Left lung (tissue), 10 donors: ENCODE data around the gene SCO1. TPM values are rescaled to one million over a fixed set of nuclear protein-coding genes. Genes with fewer than 3 reads are reported as not detected.

Source experiments
- ATAC-seq: fragments of 200-7000 bp; cut with Tn5 transposase; one replicate; pipeline ENCODE4 v1.9.1; 2020; ENCODE audit warnings: moderate library complexity
- DNase-seq, 4 donors: peaks; one replicate each; pipeline ENCODE4 v3.0.0-alpha.2; 2013 to 2020
- H3K27ac ChIP-seq, 2 donors: fragments of 200-600 bp; sonication (generic) in 1 of 2; one replicate each; pipeline versions ENCODE4 v1.5.0 to v1.8.0; 2020 to 2021
- H3K27me3 ChIP-seq, 2 donors: fragments of 200-600 bp; sonication (generic) in 1 of 2; one replicate each; pipeline versions ENCODE4 v1.5.0 to v1.8.0; 2020 to 2021
- H3K36me3 ChIP-seq, 2 donors: fragments of 200-600 bp; sonication (generic) in 1 of 2; one replicate each; pipeline versions ENCODE4 v1.5.0 to v1.8.0; 2020 to 2021
- H3K4me1 ChIP-seq, 2 donors: fragments of 200-600 bp; one replicate each; pipeline ENCODE4 v1.8.0; 2021
- H3K4me3 ChIP-seq, 2 donors: fragments of 200-600 bp; sonication (generic) in 1 of 2; one replicate each; pipeline versions ENCODE4 v1.5.0 to v1.8.0; 2020 to 2021; ENCODE audit warnings: mild to moderate bottlenecking in 1 of 2
- H3K9me3 ChIP-seq, 2 donors: fragments of 200-600 bp; sonication (generic) in 1 of 2; one replicate each; pipeline versions ENCODE4 v1.5.0 to v1.8.0; 2020 to 2021
- CTCF ChIP-seq, 2 donors: fragments of 200-600 bp; sonication (generic) in 1 of 2; IDR thresholded peaks; one replicate each; pipeline versions ENCODE4 v1.5.0 to v1.8.0; 2021; ENCODE audit warnings: antibody characterized with exemption in 2 of 2
- intact Hi-C, 2 donors: fragments of 100-400 bp; cut with DNase I; formaldehyde crosslinking; loops; one replicate each; pipeline versions ENCODE4 v1.11.2 to v1.14.2; 2022
- polyA plus RNA-seq, 6 donors: library from polyadenylated mRNA; unstranded; fragments of 120-200 nt; gene quantifications; one replicate each; pipeline ENCODE4 v1.2.1, GENCODE V29; 2013; ENCODE audit not compliant: insufficient read length in 6 of 6
- total RNA-seq, 2 donors: library from RNA; stranded (reverse); fragmentation: NEBNext Ultra II Directional; extraction: Animal tissue kit (Norgen Biotek cat#: 25700); gene quantifications; one replicate each; pipeline ENCODE4 v1.2.1, GENCODE V29; 2021
- donor health status: DM: no; HTN: yes; CAD: no.
- donor health status: DM: no; HTN: no; CAD: no.

The SCO1 gene
- total and polyA plus RNA-seq, 8 donors, result 24.5 to 29.6 (median 26.7) TPM

DNA sequence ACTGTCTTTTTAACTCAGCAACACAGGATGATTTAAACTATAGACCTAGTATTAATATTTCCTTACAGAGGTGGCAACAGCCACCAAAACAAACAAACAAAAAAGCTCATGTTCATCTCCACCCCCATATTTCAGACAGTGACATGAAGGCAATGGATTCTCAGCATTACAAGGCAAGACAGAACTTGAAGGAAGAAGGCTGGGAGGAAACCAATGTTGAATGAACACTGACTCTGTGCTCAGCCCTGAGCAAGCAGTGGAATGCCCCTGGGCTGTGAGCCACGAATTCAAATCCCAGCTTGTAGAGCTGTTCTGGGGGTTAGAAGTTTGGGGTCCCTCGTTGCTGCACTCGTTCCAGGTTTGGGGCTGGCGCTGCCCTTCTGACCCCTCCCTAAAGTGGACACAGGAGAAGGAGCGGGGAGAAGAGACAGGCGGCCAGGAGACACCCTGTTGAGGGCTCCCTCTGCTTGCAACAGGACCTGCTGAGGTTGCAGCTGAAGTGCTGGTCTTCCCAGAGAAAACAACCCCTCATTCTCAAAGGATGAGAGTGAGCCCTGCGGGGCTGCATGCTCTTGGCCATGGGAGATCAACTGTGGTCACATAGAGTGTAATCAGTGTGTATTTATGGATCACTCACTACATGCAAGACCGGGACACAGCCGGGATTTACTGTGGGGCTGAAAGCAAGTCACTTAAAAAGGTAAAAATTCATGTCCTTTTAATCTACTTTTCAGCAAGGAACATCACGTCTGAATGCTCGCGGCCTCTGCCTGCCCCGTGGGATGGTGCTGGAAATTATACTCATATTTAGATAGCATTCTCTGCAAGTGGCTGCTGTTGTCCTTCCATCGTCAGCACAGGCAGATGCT is 74.5 kb downstream of the SCO1 start:
- H3K4me3 ChIP-seq, result no peak overlapping the region
- intact Hi-C loops, result loop anchor here in 1 of 2 donors (10.0 kb wide), 1 partner anchor 698 kb away; no protein-coding TSS in a partner anchor
- no peaks in the 10 kb centered on the region for H3K9me3 ChIP-seq
- H3K4me1 ChIP-seq, result no peaks in the 10 kb centered on the region
- DNase-seq (no peak), ATAC-seq (no peak)
- no peak overlapping the region for H3K27ac ChIP-seq
- TF ChIP-seq CTCF (IDR thresholded peaks at IDR 0.05), result no peak
- H3K27me3 ChIP-seq, result no peaks in the 10 kb centered on the region
- no peaks in the 10 kb centered on the region for H3K36me3 ChIP-seq

Other genes with a start within 250 kb of the SCO1 start
- gene MYH4, start 228.0 kb downstream of the SCO1 start, total RNA-seq, result not detected
- not detected for gene MYH4, start 228.0 kb downstream of the SCO1 start, polyA plus RNA-seq
- gene MYH1, start 179.0 kb downstream of the SCO1 start, total RNA-seq, result under 1 TPM; 0.05 to 0.20 TPM
- not detected for gene MYH1, start 179.0 kb downstream of the SCO1 start, polyA plus RNA-seq
- under 1 TPM; 0.05 to 0.17 TPM for gene MYH2, start 147.9 kb downstream of the SCO1 start, total RNA-seq
- gene MYH2, start 147.9 kb downstream of the SCO1 start, polyA plus RNA-seq, result not detected
- gene MYH3, start 40.2 kb downstream of the SCO1 start, total RNA-seq, result 1 to 10 TPM; 1.5 to 2.9 TPM
- gene MYH3, start 40.2 kb downstream of the SCO1 start, polyA plus RNA-seq, result 1 to 10 TPM; 3.5 to 7.1 (median 4.6) TPM
- 1 to 10 TPM; 6.2 to 6.5 TPM for gene ADPRM, start 61 bp upstream of the SCO1 start, total RNA-seq
- 10 to 100 TPM; 18.8 to 25.7 (median 21.1) TPM for gene ADPRM, start 61 bp upstream of the SCO1 start, polyA plus RNA-seq
- gene TMEM220, start 32.5 kb upstream of the SCO1 start, total RNA-seq, result 1 to 10 TPM; 6.9 to 7.6 TPM
- 10 to 100 TPM; 11.0 to 18.3 (median 12.3) TPM for gene TMEM220, start 32.5 kb upstream of the SCO1 start, polyA plus RNA-seq
- gene TMEM238L, start 106.6 kb upstream of the SCO1 start, total RNA-seq, result not detected
- gene TMEM238L, start 106.6 kb upstream of the SCO1 start, polyA plus RNA-seq, result under 1 TPM in 2 of 6 donors, not detected in 4; 0.21 to 0.34 TPM
- not detected for gene PIRT, start 140.6 kb upstream of the SCO1 start, total RNA-seq
- gene PIRT, start 140.6 kb upstream of the SCO1 start, polyA plus RNA-seq, result under 1 TPM; 0.04 to 0.22 (median 0.05) TPM